GM12878 (cell line): Measurements from ENCODE around the gene NMNAT3. TPM values are rescaled to one million over a fixed set of nuclear protein-coding genes. Genes with fewer than 3 reads are reported as not detected.

Source experiments
- ATAC-seq: fragments of 200-7000 bp; cut with Tn5 transposase; 3 replicates; pipeline ENCODE4 v1.9.1; 2020; ENCODE audit warnings: mild to moderate bottlenecking, moderate library complexity
- BruUV-seq: library from RNA; stranded (reverse); fragments of 400-500 nt; replicated peaks from 2 replicates; lab custom pipeline; 2021; lab: Mats Ljungman, UMichigan
- CTCF ChIA-PET: fragments of 300-600 bp; sonication (Branson Sonifier 250); formaldehyde crosslinking; extraction: SDS; loops from one replicate; lab custom pipeline; 2021; ENCODE audit warnings: inconsistent platforms; lab: Yijun Ruan, JAX
- POLR2A ChIA-PET: fragments of 350-600 bp; formaldehyde crosslinking; extraction: SDS; loops from one replicate; lab custom pipeline; 2021; ENCODE audit warnings: inconsistent platforms; lab: Charles Lee
- RAD21 ChIA-PET: fragments of 300-600 bp; sonication (Branson Sonifier 250); formaldehyde crosslinking; loops from one replicate; lab custom pipeline; 2023; ENCODE audit warnings: antibody characterized with exemption; ENCODE audit not compliant: unreplicated experiment; lab: Charles Lee
- SMC1A ChIA-PET: fragments of 300-600 bp; sonication (Branson Sonifier 250); formaldehyde crosslinking; loops from one replicate; lab custom pipeline; 2023; ENCODE audit not compliant: unreplicated experiment, uncharacterized antibody; lab: Charles Lee
- DNase-seq: peaks from one replicate; pipeline ENCODE4 v3.0.0-alpha.2; 2011; ENCODE audit warnings: low read depth, low spot score
- FAIRE-seq: peaks from 3 replicates; lab custom pipeline; 2011; peaks lifted over from hg19 to GRCh38; lab: Jason Lieb, UNC
- H2AFZ ChIP-seq: 2 replicates; pipeline ENCODE4 v1.6.0; 2011; ENCODE audit warnings: low read depth, low read length, control low read depth; ENCODE audit not compliant: control insufficient read depth
- H3K27ac ChIP-seq: 2 replicates; pipeline ENCODE4 v1.5.1; 2011; ENCODE audit warnings: control low read depth; ENCODE audit not compliant: control insufficient read depth, insufficient read depth
- H3K27me3 ChIP-seq, 2 experiments: replicated peaks in 1 of 2; 2 replicates each; pipeline versions ENCODE4 v1.6.0 to v1.6.1; 2011; ENCODE audit warnings: low read length in 1 of 2; ENCODE audit not compliant: control insufficient read depth in 2 of 2, insufficient read depth in 2 of 2
- H3K36me3 ChIP-seq, 2 experiments: 2 replicates each; pipeline ENCODE4 v1.5.1; 2011; ENCODE audit warnings: low read length in 1 of 2; ENCODE audit not compliant: control insufficient read depth in 2 of 2, insufficient read depth in 2 of 2
- H3K4me1 ChIP-seq: 2 replicates; pipeline ENCODE4 v1.6.1; 2011; ENCODE audit warnings: mild to moderate bottlenecking, low read length, moderate library complexity, mixed read lengths; ENCODE audit not compliant: control insufficient read depth, insufficient read depth
- H3K4me2 ChIP-seq: 2 replicates; pipeline ENCODE4 v1.6.0; 2011; ENCODE audit warnings: control low read depth; ENCODE audit not compliant: control insufficient read depth, insufficient read depth
- H3K4me3 ChIP-seq: fragments of 200-600 bp; sonication (generic); 2 replicates; pipeline ENCODE4 v1.5.1; 2016
- H3K79me2 ChIP-seq: 2 replicates; pipeline ENCODE4 v1.6.0; 2011; ENCODE audit warnings: low read length; ENCODE audit not compliant: control insufficient read depth, insufficient read depth
- H3K9ac ChIP-seq: 2 replicates; pipeline ENCODE4 v1.8.0; 2011; ENCODE audit warnings: low read length, control low read depth, mixed read lengths; ENCODE audit not compliant: control insufficient read depth, insufficient read depth
- H3K9me3 ChIP-seq: replicated peaks from 3 replicates; pipeline ENCODE4 v1.5.1; 2011; ENCODE audit warnings: mild to moderate bottlenecking, low read length; ENCODE audit not compliant: control insufficient read depth, insufficient read depth
- H4K20me1 ChIP-seq: 2 replicates; pipeline ENCODE4 v1.6.0; 2011; ENCODE audit not compliant: control insufficient read depth, insufficient read depth
- E2F8 ChIP-seq: fragments of 450-650 bp; IDR thresholded peaks from 2 replicates; pipeline ENCODE4 v1.6.1; 2018; ENCODE audit warnings: mild to moderate bottlenecking, low read depth, moderate library complexity; ENCODE audit not compliant: partially characterized antibody
- FOXM1 ChIP-seq: IDR thresholded peaks from 2 replicates; pipeline ENCODE4 v1.6.1; 2012; ENCODE audit warnings: low read depth, mild to moderate bottlenecking, inconsistent platforms, low read length, moderate library complexity
- MLLT1 ChIP-seq: fragments of 450-650 bp; IDR thresholded peaks from 2 replicates; pipeline ENCODE4 v1.6.1; 2016; ENCODE audit warnings: mild to moderate bottlenecking
- USF1 ChIP-seq: IDR thresholded peaks from 2 replicates; pipeline ENCODE4 v1.6.1; 2011; ENCODE audit warnings: borderline replicate concordance, low read depth, mild to moderate bottlenecking, moderate library complexity, mixed read lengths, low read length; ENCODE audit not compliant: insufficient read depth; ENCODE audit errors: extremely low read length
- in situ Hi-C: fragments of 300-500 bp; cut with MboI; formaldehyde crosslinking; loops from 9 replicates; pipeline ENCODE4 v1.14.3; 2018; ENCODE audit warnings: mixed read lengths
- intact Hi-C: fragments of 100-400 bp; cut with micrococcal nuclease; formaldehyde crosslinking; loops from one replicate; pipeline ENCODE4 v1.14.2; 2022; ENCODE audit not compliant: unreplicated experiment
- polyA plus RNA-seq, 11 experiments: library from polyadenylated mRNA; depleted of rRNA in 4 of 11; unstranded in 6 of 11; stranded (reverse) in 5 of 11; fragments of >200 nt; fragmentation: Nextera tagmentation in 4 of 11; fragmentation: Illumina TruSeq in 1 of 11; extraction: Ambion mirVana in 4 of 11; extraction: Trizol in 1 of 11; gene quantifications; 1 replicate in 1 of 11; 2 replicates in 10 of 11; pipeline versions ENCODE4 v1.2.1 to v1.2.3, GENCODE V29; 2011 to 2016; ENCODE audit warnings: inconsistent platforms in 2 of 11, missing spikeins in 2 of 11, low read depth in 1 of 11
- total RNA-seq, 4 experiments: library from RNA; depleted of rRNA in 3 of 4; stranded (reverse); fragments of >200 nt in 3 of 4; fragmentation: Illumina TruSeq in 1 of 4; extraction: Trizol in 1 of 4; gene quantifications; 2 replicates each; pipeline versions ENCODE4 v1.2.1 to v1.2.3, GENCODE V29; 2013 to 2021

Gene NMNAT3
- total and polyA plus RNA-seq, 10 of the 15 experiments (the other 5 are each of a cell fraction or from before 2014, with no cell fraction given) = under 0.01 to 0.92 (median 0.08) TPM; not detected in 4

GRCh38 chr3:139555249-139555648, 122.5 kb downstream of the NMNAT3 start (continued):
- TF ChIP-seq E2F8 = no peak
- TF ChIP-seq MLLT1 = no peak
- TF ChIP-seq USF1 = no peak
- TF ChIP-seq, all 136 proteins: peak for 0

GRCh38 chr3:139554628-139555027, 123.1 kb downstream of the NMNAT3 start:
- SMC1A ChIA-PET = no interaction called here
- H3K27me3 ChIP-seq = peaks cover 0 to 2% of the 10 kb centered on the region in 2 experiments; a peak in 2 of 4 replicates
- no peaks in the 10 kb centered on the region for H3K4me1 ChIP-seq
- H3K27ac ChIP-seq = no peak overlapping the region
- no TSS peak for BruUV-seq
- no peaks in the 10 kb centered on the region for H4K20me1 ChIP-seq
- POLR2A ChIA-PET = no interaction called here
- no peak overlapping the region for H3K4me3 ChIP-seq
- H3K79me2 ChIP-seq = no peaks in the 10 kb centered on the region
- DNase-seq (no peak), ATAC-seq (no peak), FAIRE-seq (no peak)
- H3K36me3 ChIP-seq = no peaks in the 10 kb centered on the region
- no peak overlapping the region for H3K9ac ChIP-seq
- intact Hi-C loops = no loop called here
- no peak overlapping the region for H3K4me2 ChIP-seq
- TF ChIP-seq FOXM1 = no peak
- in situ Hi-C loops = no loop called here
- RAD21 ChIA-PET = no interaction called here
- CTCF ChIA-PET = no interaction called here
- no peak overlapping the region for H2AFZ ChIP-seq
- H3K9me3 ChIP-seq = no peaks in the 10 kb centered on the region
